Measurements from ENCODE around the gene KIF1C.

- TF ChIP-seq CTCF (IDR thresholded peaks at IDR 0.05) (no peak), POLR2A (IDR thresholded peaks at IDR 0.05) (no peak), EP300 (IDR thresholded peaks at IDR 0.05) (no peak), POLR2AphosphoS5 (IDR thresholded peaks at IDR 0.05) (peak in 1 of 3 donors; percentile 45)
Observed at GRCh38 chr17:4966844-4967538, 30.8 kb upstream of the KIF1C start.
